ENCODE results near the gene AMPD1. TPM values are rescaled to one million over a fixed set of nuclear protein-coding genes. Genes with fewer than 3 reads are reported as not detected.

The AMPD1 gene
- total RNA-seq (2013; cell fraction: nucleolus; rRNA removed), result not detected in 2 replicates
- total RNA-seq (2014; rRNA removed) (not detected in 2 replicates), total RNA-seq (2014; rRNA removed; fragmentation: Illumina TruSeq; extraction: Trizol) (not detected in 2 replicates), total RNA-seq (2021) (not detected in 2 replicates), polyA plus RNA-seq (2011; rRNA removed) (not detected in 2 replicates), polyA plus RNA-seq (2014; fragmentation: Illumina TruSeq; extraction: Trizol) (0.12 TPM in 1 of 2 replicates, not detected in the other), polyA plus RNA-seq (2014; fragmentation: Nextera tagmentation; extraction: Ambion mirVana) (not detected), polyA plus RNA-seq (2014; rRNA removed) (0.14 TPM in 1 of 2 replicates, not detected in the other), polyA plus RNA-seq (2016; fragmentation: Nextera tagmentation; extraction: Ambion mirVana) (under 1 TPM in 1 of 2 experiments, not detected in 1; 0.30 TPM), polyA minus RNA-seq (2011; rRNA and poly(A)+ RNA removed) (not detected in 2 replicates), Bru-seq, nascent RNA (percentile 9 among the genes with signal in this experiment), BruChase-seq, experiment 1, labeled RNA remaining after a 6-hour chase (percentile 16 among the genes with signal in this experiment), BruChase-seq, experiment 2, labeled RNA remaining after a 2-hour chase (percentile 27 among the genes with signal in this experiment)
- polyA plus RNA-seq (2011; ENCODE audit: low read depth), result not detected
- polyA plus RNA-seq (2011; cell fraction: cytosol; rRNA removed), result not detected in 2 replicates
- not detected in 2 replicates for polyA plus RNA-seq (2011; cell fraction: nucleus; rRNA removed)
- polyA plus RNA-seq (2012), result 0.08 TPM in 1 of 2 replicates, not detected in the other
- polyA minus RNA-seq (2011; cell fraction: cytosol; rRNA and poly(A)+ RNA removed), result not detected in 2 replicates
- polyA minus RNA-seq (2011; cell fraction: nucleus; rRNA and poly(A)+ RNA removed), result not detected in 2 replicates
- long read RNA-seq, experiment 1, result 0 reads
- long read RNA-seq, experiment 2, result 0 reads

- POLR2A ChIA-PET, result no interaction called here
- no peak within 1 kb of the TSS for H2AFZ ChIP-seq (ENCODE audit: control insufficient read depth, low read depth, low read length)
- FAIRE-seq (no peak), DNase-seq (ENCODE audit: low read depth, low spot score) (no peak), ATAC-seq (no peak)
- no peak within 1 kb of the TSS for H3K9ac ChIP-seq (ENCODE audit: control insufficient read depth, insufficient read depth, low read length)
- no peaks in the 10 kb centered on the region for H3K36me3 ChIP-seq (ENCODE audit: control insufficient read depth in 2 of 2, insufficient read depth in 2 of 2, low read length in 1 of 2)
- H3K79me2 ChIP-seq (ENCODE audit: control insufficient read depth, insufficient read depth, low read length), result no peaks in the 10 kb centered on the region
- no peak within 1 kb of the TSS for H3K4me2 ChIP-seq (ENCODE audit: control insufficient read depth, insufficient read depth)
- no peaks in the 10 kb centered on the region for H4K20me1 ChIP-seq (ENCODE audit: control insufficient read depth, insufficient read depth)
- no peaks in the 10 kb centered on the region for H3K9me3 ChIP-seq (replicated peaks; ENCODE audit: control insufficient read depth, insufficient read depth, low read length)
- intact Hi-C loops (cut with micrococcal nuclease; ENCODE audit: unreplicated experiment), result no loop called here
- RAD21 ChIA-PET (ENCODE audit: unreplicated experiment), result no interaction called here
- no peak within 1 kb of the TSS for H3K4me3 ChIP-seq
- SMC1A ChIA-PET (ENCODE audit: uncharacterized antibody, unreplicated experiment), result interaction anchor here (0.7 to 1.0 kb wide), 2 partner anchors 17 to 19 kb away, joined by 4 read pairs; no protein-coding TSS in a partner anchor
- CTCF ChIA-PET, result interaction anchor here (0.8 to 1.4 kb wide), 4 partner anchors 8 to 27 kb away, joined by 4 to 5 read pairs (median 4); no protein-coding TSS in a partner anchor
- no peak within 1 kb of the TSS for H3K27ac ChIP-seq (ENCODE audit: control insufficient read depth, insufficient read depth)
- TF ChIP-seq RUNX3 (IDR thresholded peaks at IDR 0.05; ENCODE audit: low read length) (peak; percentile 28; the same call in 1 of the 2 replicates), ZNF24 (IDR thresholded peaks at IDR 0.05) (no peak)
- no peaks in the 10 kb centered on the region for H3K27me3 ChIP-seq (replicated peaks in 1 of 2; ENCODE audit: control insufficient read depth in 2 of 2, insufficient read depth in 2 of 2, low read length in 1 of 2)
- in situ Hi-C loops (cut with MboI), result no loop called here
- WGBS (ENCODE audit: insufficient coverage, insufficient replicate concordance, low lambda C conversion rate, missing lambda C conversion rate), result 47% methylated on average over 6 of the region's 6 CpGs
- H3K4me1 ChIP-seq (ENCODE audit: control insufficient read depth, insufficient read depth, low read length), result no peaks in the 10 kb centered on the region
- no TSS peak for BruUV-seq (replicated peaks)
Measured at GRCh38 chr1:114695430-114696058, at the start of gene AMPD1. Gene AMPD1 (minus strand): TSS chr1:114695546. CDS start chr1:114695471, 75 bp downstream.

Measured in GM12878 (cell line).